Transverse colon (tissue), 4 donors: ENCODE data around the gene SLFN12L. TPM values are rescaled to one million over a fixed set of nuclear protein-coding genes. Genes with fewer than 3 reads are reported as not detected.
A peak's percentile ranks its signal among the peaks of the same experiment; 100 is the strongest.

Source experiments
- DNase-seq: peaks from one replicate; pipeline ENCODE4 v3.0.0-alpha.2; 2019
- H3K27ac ChIP-seq, 4 donors: fragments of 200-600 bp; sonication (generic); 2 replicates each; pipeline ENCODE4 v1.5.1; 2016 to 2018; ENCODE audit warnings: inconsistent platforms in 4 of 4
- H3K27me3 ChIP-seq: fragments of 200-600 bp; sonication (generic); 2 replicates; pipeline ENCODE4 v1.5.1; 2017; ENCODE audit warnings: inconsistent platforms
- H3K36me3 ChIP-seq, 4 donors: fragments of 200-600 bp; sonication (generic); 2 replicates each; pipeline ENCODE4 v1.5.1; 2017 to 2019; ENCODE audit warnings: inconsistent platforms in 4 of 4
- H3K4me1 ChIP-seq, 4 donors: fragments of 200-600 bp; sonication (generic); 2 replicates each; pipeline ENCODE4 v1.5.1; 2017 to 2020; ENCODE audit warnings: inconsistent platforms in 4 of 4
- H3K4me3 ChIP-seq, 4 donors: fragments of 200-600 bp; sonication (generic); 1 replicate in 1 of 4; 2 replicates in 3 of 4; pipeline versions ENCODE4 v1.5.1 to v1.6.1; 2017 to 2019; ENCODE audit warnings: inconsistent platforms in 4 of 4
- H3K9me3 ChIP-seq, 2 donors: fragments of 200-600 bp; sonication (generic); 2 replicates each; pipeline ENCODE4 v1.5.1; 2017 to 2019; ENCODE audit warnings: inconsistent platforms in 2 of 2
- EP300 ChIP-seq: sonication (generic); formaldehyde crosslinking; IDR thresholded peaks from one replicate; pipeline ENCODE4 v1.6.1; 2017; ENCODE audit warnings: antibody characterized with exemption, low read depth
- POLR2A ChIP-seq: fragments of 450-650 bp; IDR thresholded peaks from one replicate; pipeline ENCODE4 v1.6.1; 2016; ENCODE audit warnings: antibody characterized with exemption, mild to moderate bottlenecking, moderate library complexity
- POLR2AphosphoS5 ChIP-seq, 3 donors: sonication (generic); formaldehyde crosslinking; IDR thresholded peaks; one replicate each; pipeline ENCODE4 v1.6.1; 2016; ENCODE audit warnings: antibody characterized with exemption in 3 of 3
- WGBS, 2 donors: methylation state at CpG; one replicate each; pipeline ENCODE4 v1.1.5; 2018; ENCODE audit warnings: low coverage in 1 of 2; 5-methylcytosine and 5-hydroxymethylcytosine counted together
- in situ Hi-C, 4 donors: fragments of 200-750 bp; cut with MboI; loops; one replicate each; pipeline versions ENCODE4 v1.15.0 to v1.15.1; 2017; ENCODE audit warnings: low sequenced_read_pairs in 3 of 4, low pct_ligation_motif_present in 1 of 4, low pct_unique_long_range_greater_than_20kb in 1 of 4
- intact Hi-C: fragments of 100-400 bp; cut with DNase I; formaldehyde crosslinking; loops from one replicate; pipeline ENCODE4 v1.15.1; 2023; ENCODE audit warnings: low total_unique reads
- total RNA-seq, 4 donors: library from RNA; depleted of rRNA; stranded (reverse); fragments of >200 nt; gene quantifications; one replicate each; pipeline ENCODE4 v1.1.0, GENCODE V29; 2016
- TF ChIP-seq, protein P1 (sequence below), 5 experiments: fragments of 200-600 bp in 3 of 5; fragments of 450-650 bp in 2 of 5; sonication (generic) in 3 of 5; IDR thresholded peaks; 1 replicate in 2 of 5; 2 replicates in 3 of 5; pipeline ENCODE4 v1.5.1; 2016 to 2017; ENCODE audit warnings: antibody characterized with exemption in 5 of 5, inconsistent platforms in 3 of 5, mild to moderate bottlenecking in 2 of 5, moderate library complexity in 1 of 5

The SLFN12L gene
- 1 to 10 TPM; 1.4 to 6.2 (median 3.1) TPM for total RNA-seq

DNA sequence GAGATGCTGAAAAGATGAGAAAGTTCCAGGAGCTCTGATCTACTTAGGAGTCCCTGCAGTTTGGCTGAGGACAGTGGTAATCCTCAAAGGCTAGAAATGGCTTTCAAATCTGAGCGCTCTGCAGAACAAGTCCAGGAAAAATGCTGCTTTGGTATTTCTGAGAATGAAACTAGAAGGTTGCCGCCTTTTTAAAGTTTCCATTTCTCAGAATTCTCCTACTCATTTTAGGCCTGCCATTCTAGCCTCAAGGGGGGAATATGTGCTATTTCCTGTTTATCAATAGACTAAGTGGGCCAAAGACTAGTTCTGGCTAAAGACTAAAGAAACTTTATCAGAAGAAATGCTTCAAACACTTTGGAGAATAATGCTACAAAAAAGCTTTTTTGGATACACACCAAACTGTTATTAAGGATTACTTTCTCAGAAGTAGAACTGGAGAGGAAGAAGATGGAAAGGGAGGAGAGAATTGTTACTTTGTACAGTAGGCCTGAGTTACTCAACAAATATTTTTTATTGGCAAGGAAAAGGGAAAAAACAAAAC is at the start of gene SLFN12L:
Gene SLFN12L, minus strand, starts transcription at position 78 of the 541 bp plus-strand sequence. CDS start 15,314 bp downstream, outside the sequence.
- Histone ChIP-seq H3K9me3 (no peaks in the 10 kb centered on the region), H3K4me3 (peak within 1 kb of the TSS in 1 of 4 donors; percentile 20), H3K27me3 (no peaks in the 10 kb centered on the region), H3K36me3 (no peaks in the 10 kb centered on the region), H3K27ac (peak within 1 kb of the TSS; percentile 46 to 72 (median 56)), H3K4me1 (peaks cover 0 to 36% (median 6%) of the 10 kb centered on the region in 4 donors)
- WGBS, 2 donors, result 25 to 56% methylated on average over 1 to 2 of the region's 2 CpGs
- in situ Hi-C loops, result loop anchor here (5.0 to 25.0 kb wide), 7 partner anchors 223 to 1125 kb away; no protein-coding TSS in a partner anchor
- DNase-seq, result no peak
- no peak for TF ChIP-seq EP300
- no peak for TF ChIP-seq POLR2A
- TF ChIP-seq, protein P1, sequence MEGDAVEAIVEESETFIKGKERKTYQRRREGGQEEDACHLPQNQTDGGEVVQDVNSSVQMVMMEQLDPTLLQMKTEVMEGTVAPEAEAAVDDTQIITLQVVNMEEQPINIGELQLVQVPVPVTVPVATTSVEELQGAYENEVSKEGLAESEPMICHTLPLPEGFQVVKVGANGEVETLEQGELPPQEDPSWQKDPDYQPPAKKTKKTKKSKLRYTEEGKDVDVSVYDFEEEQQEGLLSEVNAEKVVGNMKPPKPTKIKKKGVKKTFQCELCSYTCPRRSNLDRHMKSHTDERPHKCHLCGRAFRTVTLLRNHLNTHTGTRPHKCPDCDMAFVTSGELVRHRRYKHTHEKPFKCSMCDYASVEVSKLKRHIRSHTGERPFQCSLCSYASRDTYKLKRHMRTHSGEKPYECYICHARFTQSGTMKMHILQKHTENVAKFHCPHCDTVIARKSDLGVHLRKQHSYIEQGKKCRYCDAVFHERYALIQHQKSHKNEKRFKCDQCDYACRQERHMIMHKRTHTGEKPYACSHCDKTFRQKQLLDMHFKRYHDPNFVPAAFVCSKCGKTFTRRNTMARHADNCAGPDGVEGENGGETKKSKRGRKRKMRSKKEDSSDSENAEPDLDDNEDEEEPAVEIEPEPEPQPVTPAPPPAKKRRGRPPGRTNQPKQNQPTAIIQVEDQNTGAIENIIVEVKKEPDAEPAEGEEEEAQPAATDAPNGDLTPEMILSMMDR (IDR thresholded peaks at IDR 0.05), result no peak
- no peak for TF ChIP-seq POLR2AphosphoS5 (IDR thresholded peaks at IDR 0.05)
- intact Hi-C loops, result loop anchor here (10.0 kb wide), 1 partner anchor 363 kb away; no protein-coding TSS in a partner anchor

DNA sequence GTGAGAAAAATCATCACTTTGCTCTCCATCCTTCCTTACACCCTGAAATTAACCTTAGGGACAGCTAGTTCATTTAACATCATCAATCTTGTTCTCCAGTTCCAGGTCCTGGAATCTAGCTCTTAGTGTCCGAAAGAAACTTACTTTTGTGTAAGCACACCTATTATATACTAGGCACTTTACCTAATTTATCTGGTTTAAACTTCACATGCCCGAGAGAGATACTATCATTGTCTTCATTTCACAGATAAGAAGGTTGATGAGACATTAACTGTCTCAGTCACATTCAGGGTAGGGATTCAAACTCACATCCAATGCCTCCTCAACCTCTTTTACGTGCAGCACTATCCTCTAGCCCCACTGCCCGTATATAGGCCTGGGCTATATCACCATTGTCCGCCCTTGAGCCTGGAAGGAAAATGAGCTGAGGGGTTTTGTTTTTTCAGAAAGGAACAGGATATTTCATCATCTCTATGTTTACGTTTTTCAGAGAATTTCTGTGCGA is 49.1 kb upstream of the SLFN12L start:
- H3K27ac ChIP-seq, result peak overlapping the region; percentile 90 to 96 (median 92)
- no peaks in the 10 kb centered on the region for H3K9me3 ChIP-seq
- H3K4me3 ChIP-seq, result peak overlapping the region in 3 of 4 donors; percentile 62 to 82 (median 77)
- H3K27me3 ChIP-seq, result no peaks in the 10 kb centered on the region
- in situ Hi-C loops (no loop called here), intact Hi-C loops (no loop called here)
- WGBS, 2 donors, result 28 to 41% methylated on average over 5 to 7 of the region's 7 CpGs
- no peak for DNase-seq
- H3K4me1 ChIP-seq, result peaks cover 5 to 44% (median 26%) of the 10 kb centered on the region in 4 donors
- TF ChIP-seq POLR2AphosphoS5 (IDR thresholded peaks at IDR 0.05), result no peak
- no peak for TF ChIP-seq EP300
- no peak for TF ChIP-seq POLR2A
- TF ChIP-seq, protein P1 (IDR thresholded peaks at IDR 0.05), result no peak
- no peaks in the 10 kb centered on the region for H3K36me3 ChIP-seq

DNA sequence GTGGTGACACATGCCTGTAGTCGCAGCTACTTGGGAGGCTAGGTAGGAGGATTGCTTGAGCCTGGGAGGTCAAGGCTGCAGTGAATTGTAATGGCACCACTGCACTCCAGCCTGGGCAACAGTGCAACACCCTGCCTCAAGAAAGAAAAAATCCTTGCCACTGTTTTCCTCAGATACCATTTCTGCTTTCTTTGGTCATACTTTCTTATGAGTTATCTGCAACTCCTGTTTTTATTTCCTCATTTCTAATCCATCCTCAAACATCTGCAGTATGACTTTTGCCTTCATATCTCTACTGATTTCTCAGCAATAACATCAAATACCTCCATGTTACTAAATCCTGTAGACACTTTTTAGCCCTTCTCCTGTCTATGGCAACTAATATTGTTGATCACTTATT is 46.6 kb upstream of the SLFN12L start:
- 70% methylated on average over 1 of the region's 1 CpG; no CpG with 5 or more reads in 1 of the 2 donors for WGBS, 2 donors
- in situ Hi-C loops, result no loop called here
- no peaks in the 10 kb centered on the region for H3K36me3 ChIP-seq
- H3K4me1 ChIP-seq, result peaks cover 5 to 26% (median 17%) of the 10 kb centered on the region in 4 donors
- no peaks in the 10 kb centered on the region for H3K27me3 ChIP-seq
- TF ChIP-seq EP300 (no peak), POLR2A (no peak), POLR2AphosphoS5 (IDR thresholded peaks at IDR 0.05) (no peak)
- TF ChIP-seq, protein P1 (IDR thresholded peaks at IDR 0.05), result no peak
- DNase-seq, result no peak
- H3K4me3 ChIP-seq, result no peak overlapping the region
- no peak overlapping the region for H3K27ac ChIP-seq
- no peaks in the 10 kb centered on the region for H3K9me3 ChIP-seq
- intact Hi-C loops, result no loop called here

DNA sequence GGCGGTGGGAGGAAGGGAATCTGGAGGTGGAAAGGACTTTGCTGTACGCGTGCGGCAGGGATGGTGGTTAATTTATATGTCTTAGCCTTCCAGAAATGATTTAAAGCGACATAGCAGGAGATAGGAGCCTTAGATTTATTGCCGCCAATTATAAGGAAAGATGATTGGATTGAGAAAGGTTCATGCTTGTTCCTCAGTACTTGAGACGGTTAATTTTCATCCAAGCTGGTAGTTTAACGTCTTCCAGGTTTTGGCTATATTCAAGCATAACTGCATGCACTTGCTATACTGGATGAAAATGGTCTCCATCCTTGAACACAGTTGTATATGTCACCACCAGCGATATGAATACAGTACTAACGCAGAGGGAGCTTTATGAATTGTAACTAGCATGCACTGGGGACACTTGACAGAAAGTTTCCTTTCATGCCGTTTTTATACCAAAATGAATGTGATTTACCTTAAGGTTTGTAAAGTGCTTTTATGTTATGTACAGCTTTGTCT is 41.5 kb upstream of the SLFN12L start:
- Histone ChIP-seq H3K27ac (peak overlapping the region; percentile 90 to 94 (median 92)), H3K4me1 (peaks cover 5 to 16% (median 14%) of the 10 kb centered on the region in 4 donors), H3K36me3 (peaks cover 0 to 5% (median 0%) of the 10 kb centered on the region in 4 donors), H3K27me3 (no peaks in the 10 kb centered on the region), H3K4me3 (peak overlapping the region; percentile 61 to 77 (median 68)), H3K9me3 (no peaks in the 10 kb centered on the region)
- 0 to 1% methylated on average over 10 to 11 of the region's 11 CpGs for WGBS, 2 donors
- in situ Hi-C loops (no loop called here), intact Hi-C loops (no loop called here)
- no peak for DNase-seq
- no peak for TF ChIP-seq POLR2AphosphoS5 (IDR thresholded peaks at IDR 0.05)
- TF ChIP-seq POLR2A, result no peak
- TF ChIP-seq, protein P1 (IDR thresholded peaks at IDR 0.05), result no peak
- TF ChIP-seq EP300, result no peak
